ENCODE results near the gene ZFP57. TPM values are rescaled to one million over a fixed set of nuclear protein-coding genes. Genes with fewer than 3 reads are reported as not detected.

Gene ZFP57
- total RNA-seq, 4 donors from 2014 or later: 0.23 to 6.2 (median 1.2) TPM; not detected in 1

DNA sequence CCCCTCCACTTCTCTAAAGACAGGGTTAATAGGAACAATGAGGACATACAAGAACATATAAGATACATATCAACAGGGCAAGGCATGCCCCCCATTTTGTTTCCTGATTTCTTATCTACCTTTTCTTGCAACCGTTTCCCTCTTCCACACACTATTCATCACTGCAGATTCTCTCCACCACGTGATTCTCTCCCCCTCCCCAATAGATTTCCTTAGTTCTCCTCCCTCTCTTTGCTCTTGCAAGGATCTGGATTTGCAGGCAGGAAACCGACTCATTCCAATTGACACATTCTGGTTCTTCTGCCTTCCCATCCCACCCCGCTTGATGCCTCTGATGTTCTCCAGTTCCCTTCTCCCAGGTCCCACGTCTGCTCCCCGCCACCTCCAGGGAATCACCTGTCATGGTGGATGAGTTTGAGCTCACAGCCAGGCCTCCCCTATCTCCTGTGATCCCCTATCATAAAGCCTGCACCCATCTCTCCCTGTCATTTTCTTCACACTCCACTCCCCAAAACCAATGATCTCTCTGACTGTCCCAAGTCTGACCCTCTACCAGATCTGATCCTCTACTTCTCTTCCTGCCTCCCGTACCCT is 55.5 kb downstream of the ZFP57 start:
- H3K4me1 ChIP-seq: peaks cover 17 to 31% (median 25%) of the 10 kb centered on the region in 4 donors
- peaks cover 19 to 43% (median 36%) of the 10 kb centered on the region in 4 donors for H3K36me3 ChIP-seq
- no peak for TF ChIP-seq EP300 (IDR thresholded peaks at IDR 0.05)
- no peak for TF ChIP-seq POLR2A (IDR thresholded peaks at IDR 0.05; ENCODE audit: low read depth)
- TF ChIP-seq, protein P1, sequence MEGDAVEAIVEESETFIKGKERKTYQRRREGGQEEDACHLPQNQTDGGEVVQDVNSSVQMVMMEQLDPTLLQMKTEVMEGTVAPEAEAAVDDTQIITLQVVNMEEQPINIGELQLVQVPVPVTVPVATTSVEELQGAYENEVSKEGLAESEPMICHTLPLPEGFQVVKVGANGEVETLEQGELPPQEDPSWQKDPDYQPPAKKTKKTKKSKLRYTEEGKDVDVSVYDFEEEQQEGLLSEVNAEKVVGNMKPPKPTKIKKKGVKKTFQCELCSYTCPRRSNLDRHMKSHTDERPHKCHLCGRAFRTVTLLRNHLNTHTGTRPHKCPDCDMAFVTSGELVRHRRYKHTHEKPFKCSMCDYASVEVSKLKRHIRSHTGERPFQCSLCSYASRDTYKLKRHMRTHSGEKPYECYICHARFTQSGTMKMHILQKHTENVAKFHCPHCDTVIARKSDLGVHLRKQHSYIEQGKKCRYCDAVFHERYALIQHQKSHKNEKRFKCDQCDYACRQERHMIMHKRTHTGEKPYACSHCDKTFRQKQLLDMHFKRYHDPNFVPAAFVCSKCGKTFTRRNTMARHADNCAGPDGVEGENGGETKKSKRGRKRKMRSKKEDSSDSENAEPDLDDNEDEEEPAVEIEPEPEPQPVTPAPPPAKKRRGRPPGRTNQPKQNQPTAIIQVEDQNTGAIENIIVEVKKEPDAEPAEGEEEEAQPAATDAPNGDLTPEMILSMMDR (IDR thresholded peaks at IDR 0.05): no peak
- no peak for TF ChIP-seq POLR2AphosphoS5 (IDR thresholded peaks at IDR 0.05)
- WGBS: 70% methylated on average over 7 of the region's 7 CpGs
- intact Hi-C loops (cut with DNase I): no loop called here
- H3K27ac ChIP-seq (replicated peaks in 1 of 4): no peak overlapping the region
- no peak overlapping the region for H3K4me3 ChIP-seq
- DNase-seq (ENCODE audit: extremely low spot score): no peak
- no peaks in the 10 kb centered on the region for H3K9me3 ChIP-seq
- H3K27me3 ChIP-seq: peaks cover 0 to 4% (median 0%) of the 10 kb centered on the region in 4 donors

DNA sequence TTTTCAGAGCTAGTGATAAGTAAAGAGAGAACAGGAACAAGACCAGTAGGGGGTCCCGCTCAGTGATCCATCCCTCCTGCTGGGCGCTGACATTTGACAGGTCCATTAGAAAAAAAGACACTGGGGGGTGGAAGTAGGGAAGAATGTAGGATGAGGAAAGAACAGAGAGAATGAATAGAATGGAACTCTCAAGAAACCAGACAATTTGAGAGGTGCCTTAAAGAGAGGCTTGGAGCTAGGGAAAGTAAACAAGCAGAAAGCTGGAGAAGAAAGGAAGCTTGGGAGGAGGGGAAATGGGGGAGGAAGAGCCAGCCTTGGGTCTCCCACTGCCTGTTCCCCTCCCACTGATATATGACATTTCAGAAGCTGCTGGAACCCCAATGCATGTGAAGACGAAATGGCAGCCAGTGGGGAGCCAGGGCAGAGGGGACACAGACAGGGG is 56.4 kb downstream of the ZFP57 start:
- no peak overlapping the region for H3K27ac ChIP-seq (replicated peaks in 1 of 4)
- H3K36me3 ChIP-seq: peaks cover 23 to 45% (median 44%) of the 10 kb centered on the region in 4 donors
- no peak overlapping the region for H3K4me3 ChIP-seq
- WGBS: 89% methylated on average over 3 of the region's 3 CpGs
- TF ChIP-seq, protein P1 (IDR thresholded peaks at IDR 0.05): no peak
- no peak for TF ChIP-seq EP300 (IDR thresholded peaks at IDR 0.05)
- no peak for TF ChIP-seq POLR2AphosphoS5 (IDR thresholded peaks at IDR 0.05)
- TF ChIP-seq POLR2A (IDR thresholded peaks at IDR 0.05; ENCODE audit: low read depth): no peak
- no peak for DNase-seq (ENCODE audit: extremely low spot score)
- H3K9me3 ChIP-seq: no peaks in the 10 kb centered on the region
- H3K4me1 ChIP-seq: peaks cover 17 to 27% (median 23%) of the 10 kb centered on the region in 4 donors
- intact Hi-C loops (cut with DNase I): no loop called here
- H3K27me3 ChIP-seq: peaks cover 0 to 4% (median 0%) of the 10 kb centered on the region in 4 donors

Small RNA genes lying within 50 kb of the gene (small RNA-seq; reads per million reads assigned to genes)
- gene SUMO2P1: 0 reads per million in 3 donors

Other genes starting within 250 kb of the ZFP57 start
- gene OR10C1, start 241.8 kb downstream of the ZFP57 start, total RNA-seq: not detected
- gene OR11A1, start 224.1 kb downstream of the ZFP57 start, total RNA-seq: not detected
- not detected for gene OR2H1, start 224.0 kb downstream of the ZFP57 start, total RNA-seq
- under 1 TPM in 1 of 4 donors, not detected in 3; 0.33 TPM for gene MAS1L, start 193.2 kb downstream of the ZFP57 start, total RNA-seq
- under 1 TPM in 1 of 4 donors, not detected in 3; 0.50 TPM for gene UBD, start 121.4 kb downstream of the ZFP57 start, total RNA-seq
- gene OR2H2, start 96.0 kb downstream of the ZFP57 start, total RNA-seq: not detected
- gene GABBR1, start 48.0 kb downstream of the ZFP57 start, total RNA-seq: 10 to 100 TPM; 30.6 to 47.8 (median 40.6) TPM
- gene MOG, start 24.1 kb downstream of the ZFP57 start, total RNA-seq: not detected
- gene HLA-F, start 42.3 kb upstream of the ZFP57 start, total RNA-seq: 10 to 100 TPM; 36.1 to 69.6 (median 52.8) TPM
- not detected for gene HLA-G, start 146.7 kb upstream of the ZFP57 start, total RNA-seq

Data from esophagus muscularis mucosa (tissue), 4 donors.